T47D (cell line): ENCODE results near the gene TSPAN6.
A peak's percentile ranks its signal among the peaks of the same experiment; 100 is the strongest.

Source experiments
- DNase-seq, 2 experiments: peaks; one replicate each; pipeline versions ENCODE4 v3.0.0 to v3.0.0-alpha.2; 2011 to 2012; ENCODE audit warnings: low read depth in 1 of 2, low spot score in 1 of 2
- JUND ChIP-seq: IDR thresholded peaks from 2 replicates; pipeline ENCODE4 v1.6.1; 2012; ENCODE audit warnings: low read depth
- in situ Hi-C: cut with HindIII; loops from 2 replicates; pipeline ENCODE4 v1.10.0; 2016; ENCODE audit warnings: low sequenced_read_pairs, low pct_unique_long_range_greater_than_20kb

The TSPAN6 gene

DNA sequence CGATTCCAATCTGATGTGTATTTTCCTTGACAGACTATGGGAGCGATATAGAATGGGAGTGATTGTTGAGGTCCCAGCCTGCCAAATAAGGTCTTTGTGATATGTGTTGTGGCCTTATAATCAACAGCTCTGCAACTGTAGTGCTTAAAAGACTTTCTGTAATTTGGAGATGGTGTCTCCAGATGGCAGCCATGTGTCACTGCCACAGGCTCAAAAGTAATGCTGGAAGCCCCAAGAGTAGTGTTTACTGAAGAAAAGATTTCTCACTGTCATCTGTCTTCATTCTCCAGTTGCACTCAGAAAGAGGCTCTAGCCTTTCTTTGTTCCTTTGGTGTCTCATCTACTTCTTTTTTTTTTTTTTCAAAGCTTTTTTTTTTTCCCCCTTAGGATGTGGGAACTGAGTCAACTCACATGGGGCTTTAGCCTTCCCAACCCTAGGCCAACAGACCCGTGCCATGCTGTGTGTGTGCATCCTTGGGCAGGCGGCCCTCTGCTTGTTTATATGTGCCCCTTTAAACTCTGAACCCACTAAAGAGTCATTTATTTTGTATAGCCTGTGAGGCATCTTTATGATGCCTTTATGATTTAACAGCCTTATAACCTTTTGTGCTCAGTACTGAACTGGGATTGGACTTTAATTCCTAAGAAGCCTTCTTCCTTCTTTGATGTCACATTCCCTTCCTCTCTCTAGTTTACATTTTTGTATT lies 23.0 kb upstream of the TSPAN6 start:
- in situ Hi-C loops, result no loop called here
- peak in 1 of 2 experiments; percentile 19 for DNase-seq
- no peak for TF ChIP-seq JUND

DNA sequence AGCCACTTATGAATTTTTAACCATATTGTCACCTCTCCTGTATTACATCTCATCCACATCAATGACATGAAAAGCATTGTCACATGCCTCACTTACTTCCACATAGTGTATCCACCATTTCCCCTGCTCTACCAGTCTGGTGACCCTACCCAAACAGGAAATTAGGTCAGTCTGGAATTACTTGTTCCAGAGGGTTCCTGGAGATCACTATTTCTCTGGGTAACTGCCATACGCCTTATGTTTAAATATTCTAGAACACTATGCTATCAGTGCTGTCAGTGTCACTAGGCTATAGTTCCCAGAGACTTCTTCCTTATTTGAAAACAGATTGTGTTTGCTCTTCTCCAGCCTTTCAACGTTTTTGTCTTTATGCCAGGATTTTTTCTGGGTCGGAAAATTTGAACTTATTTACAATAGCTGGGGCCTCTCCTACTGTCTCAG lies 22.4 kb upstream of the TSPAN6 start:
- TF ChIP-seq JUND, result no peak
- DNase-seq, result peak in 1 of 2 experiments; percentile 63
- in situ Hi-C loops, result no loop called here

DNA sequence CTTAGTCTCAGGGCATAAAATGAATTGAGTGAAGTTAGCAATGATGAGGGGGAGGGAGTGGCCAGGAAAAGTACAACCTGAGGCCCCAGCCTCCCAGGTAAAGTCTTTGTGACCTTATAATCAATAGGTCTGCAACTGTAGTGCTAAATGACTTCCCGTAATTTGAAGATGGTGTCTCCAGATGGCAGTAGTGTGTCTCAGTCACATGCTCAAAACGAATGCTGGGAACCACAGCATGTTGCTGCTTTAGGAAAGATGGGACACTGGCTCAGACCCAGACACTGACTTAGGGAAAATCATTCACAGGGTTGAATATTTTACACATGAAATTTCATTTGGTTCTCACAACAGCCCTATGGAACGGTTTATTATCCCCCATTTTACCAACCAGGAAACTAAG lies 17.7 kb upstream of the TSPAN6 start:
- in situ Hi-C loops, result no loop called here
- peak in 1 of 2 experiments; percentile 42 for DNase-seq
- no peak for TF ChIP-seq JUND

DNA sequence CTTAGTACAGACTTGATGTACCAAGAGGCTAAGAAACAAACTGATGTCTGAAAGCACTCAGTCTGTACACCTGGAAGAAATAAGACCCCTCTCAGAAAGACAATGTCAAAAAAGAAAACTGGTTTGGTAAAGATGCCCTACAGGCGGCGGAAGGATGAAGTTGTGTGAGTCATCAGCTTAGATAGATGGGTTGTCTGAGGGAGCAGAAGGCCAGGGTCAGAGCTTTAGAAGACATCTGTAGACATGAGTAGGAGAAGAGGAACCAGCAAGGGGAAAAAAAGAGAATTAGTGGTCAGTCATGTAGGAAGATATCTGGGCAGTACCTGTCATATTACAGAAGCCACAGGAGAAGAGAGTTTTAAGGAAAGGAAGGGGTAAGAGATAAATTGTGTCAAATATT lies 15.7 kb upstream of the TSPAN6 start:
- in situ Hi-C loops, result no loop called here
- no peak for DNase-seq
- no peak for TF ChIP-seq JUND

DNA sequence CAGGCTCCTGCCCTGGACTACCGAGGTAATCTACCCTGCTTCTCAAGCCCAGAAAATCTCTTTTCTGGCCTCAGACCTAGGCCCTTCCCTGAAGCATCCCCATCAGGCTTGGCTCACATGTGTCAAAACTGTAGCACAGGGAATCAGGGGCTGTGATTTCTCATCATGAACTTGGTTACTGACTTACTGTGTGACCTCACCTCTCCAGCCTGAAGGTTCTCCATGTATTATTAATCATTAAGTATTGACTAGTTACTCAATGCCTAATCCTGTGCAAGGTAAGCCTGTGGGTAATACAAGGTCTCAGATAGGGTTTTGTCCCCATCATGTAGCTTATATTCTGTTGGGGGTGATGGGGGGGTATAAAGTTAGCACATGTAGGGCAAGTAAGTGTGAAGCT lies 14.2 kb upstream of the TSPAN6 start:
- TF ChIP-seq JUND, result no peak
- in situ Hi-C loops, result no loop called here
- DNase-seq, result no peak

DNA sequence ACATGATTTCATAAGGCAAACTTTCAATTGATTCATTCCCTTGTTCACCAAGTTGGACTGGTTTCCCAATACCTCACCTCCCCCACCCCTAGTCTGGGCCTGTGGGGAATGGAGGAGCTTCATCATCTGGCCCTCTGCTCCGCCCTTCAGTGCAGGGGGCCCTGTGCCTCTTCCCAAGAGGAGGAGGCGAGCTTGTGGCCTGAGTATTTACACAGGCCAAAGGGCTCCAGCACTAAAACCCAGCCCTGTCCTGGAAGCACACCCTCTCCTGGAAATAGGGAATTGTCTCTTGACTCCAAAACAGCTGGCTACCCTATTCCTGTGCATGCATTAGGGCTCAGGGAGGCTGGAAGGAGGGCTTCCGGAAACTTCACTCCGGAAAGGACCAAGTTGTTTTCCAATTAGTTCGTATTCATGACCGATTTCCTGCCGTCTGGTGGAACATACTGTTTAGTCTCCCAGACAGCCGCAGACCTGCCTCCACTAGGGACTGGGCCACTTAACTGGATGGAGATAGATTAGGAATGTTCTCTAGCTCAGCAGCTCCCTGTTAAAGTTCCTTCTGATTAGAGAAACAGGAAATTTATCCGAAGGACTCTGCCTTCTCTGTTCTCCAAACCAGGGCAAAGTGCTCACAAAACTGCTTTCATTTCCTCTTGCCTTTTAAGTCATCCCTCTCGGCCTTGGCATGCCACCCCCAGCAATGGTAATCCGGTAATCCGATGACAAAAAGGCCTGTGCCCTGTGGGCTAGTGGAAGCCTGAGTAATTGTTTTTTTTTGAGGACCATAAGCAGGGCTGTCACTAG lies 13.1 kb upstream of the TSPAN6 start:
- TF ChIP-seq JUND, result no peak
- in situ Hi-C loops, result no loop called here
- peak in 1 of 2 experiments; percentile 79 for DNase-seq

DNA sequence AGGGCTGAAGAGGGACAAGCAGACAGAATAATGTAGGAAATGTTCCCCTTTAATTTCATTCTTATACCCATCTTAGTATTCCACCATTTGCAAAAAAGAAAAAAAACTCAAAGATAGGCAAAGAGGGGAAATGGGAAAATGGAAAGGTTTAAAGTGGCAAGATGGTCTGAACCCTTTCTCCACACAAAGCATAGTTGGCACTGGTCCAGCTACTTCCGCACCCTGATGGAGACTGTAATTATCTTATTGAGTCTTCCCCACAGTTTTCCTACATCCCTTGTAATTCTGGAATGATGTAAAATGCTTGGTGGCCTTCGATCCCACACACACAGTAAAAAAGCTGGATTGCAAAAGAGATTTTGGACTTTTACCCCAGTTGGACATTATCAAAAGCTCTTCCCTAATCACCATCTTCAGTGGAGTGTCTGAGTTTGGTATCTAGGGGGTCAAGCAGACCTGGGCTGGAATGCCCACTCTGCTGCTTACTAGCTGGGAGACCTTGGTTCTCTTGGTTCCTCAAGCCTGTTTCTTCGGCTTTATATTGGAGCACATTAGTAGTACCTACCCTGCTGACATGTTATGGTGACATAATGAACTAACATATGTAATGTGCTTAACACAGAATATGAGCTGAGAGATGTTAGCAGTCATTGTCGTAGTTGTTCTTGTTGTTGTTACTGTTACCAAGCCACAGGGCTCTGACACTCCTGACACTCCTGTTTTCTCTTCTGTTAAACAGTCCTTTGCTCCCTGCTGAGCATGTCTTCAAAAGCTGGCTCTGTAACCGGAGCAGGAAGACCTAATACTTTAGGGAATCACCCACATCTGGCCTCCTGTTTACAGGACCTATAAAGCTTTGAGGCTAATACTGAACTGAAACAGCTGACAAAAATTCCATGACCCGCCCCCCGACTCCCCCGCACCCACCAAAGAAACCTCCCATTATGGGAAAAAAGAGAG lies 12.1 kb upstream of the TSPAN6 start:
- in situ Hi-C loops, result no loop called here
- TF ChIP-seq JUND, result no peak

DNA sequence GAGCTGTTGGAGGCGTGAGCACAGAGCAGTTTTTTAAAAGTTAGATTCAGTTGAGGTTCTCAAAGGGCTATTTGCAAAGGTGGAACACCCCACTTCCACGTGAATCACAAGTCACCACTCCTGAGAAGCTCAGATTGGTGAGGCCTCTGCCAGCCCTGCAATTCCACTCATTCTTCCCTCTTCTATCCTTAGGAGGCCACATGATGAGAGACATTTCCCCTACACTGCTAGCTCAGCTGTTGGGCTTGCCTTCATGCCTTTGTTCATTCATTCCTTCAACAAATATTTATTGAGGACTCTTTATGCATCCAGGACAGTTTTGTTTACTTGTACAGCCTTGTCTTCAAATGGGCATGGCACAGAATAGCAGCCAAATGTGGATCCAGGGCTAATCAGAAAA lies 11.1 kb upstream of the TSPAN6 start:
- in situ Hi-C loops, result no loop called here
- no peak for TF ChIP-seq JUND
- DNase-seq, result no peak

More for the DNA sequence above, 12.1 kb upstream of the TSPAN6 start:
- peak in 1 of 2 experiments; percentile 17 for DNase-seq

DNA sequence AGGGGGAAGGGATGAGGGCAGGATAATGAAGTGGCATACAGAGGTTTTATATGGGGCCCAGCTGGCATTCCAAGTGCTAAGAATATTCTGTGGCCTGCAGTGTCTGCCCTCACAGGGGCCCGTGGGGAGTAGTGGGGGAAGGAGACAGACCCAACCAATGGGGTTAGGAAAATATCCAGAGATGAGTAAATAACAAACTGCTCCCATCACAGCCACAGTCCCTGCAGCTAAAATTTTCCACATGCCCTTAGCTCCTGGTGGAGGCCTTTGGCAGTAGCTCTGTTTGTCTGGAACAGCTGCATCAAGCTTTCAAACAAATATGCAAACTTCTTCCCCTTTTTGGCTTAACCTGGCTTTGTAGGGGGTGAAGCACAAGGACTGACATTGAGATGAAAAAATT lies 10.5 kb upstream of the TSPAN6 start:
- in situ Hi-C loops, result no loop called here
- TF ChIP-seq JUND, result no peak
- no peak for DNase-seq

DNA sequence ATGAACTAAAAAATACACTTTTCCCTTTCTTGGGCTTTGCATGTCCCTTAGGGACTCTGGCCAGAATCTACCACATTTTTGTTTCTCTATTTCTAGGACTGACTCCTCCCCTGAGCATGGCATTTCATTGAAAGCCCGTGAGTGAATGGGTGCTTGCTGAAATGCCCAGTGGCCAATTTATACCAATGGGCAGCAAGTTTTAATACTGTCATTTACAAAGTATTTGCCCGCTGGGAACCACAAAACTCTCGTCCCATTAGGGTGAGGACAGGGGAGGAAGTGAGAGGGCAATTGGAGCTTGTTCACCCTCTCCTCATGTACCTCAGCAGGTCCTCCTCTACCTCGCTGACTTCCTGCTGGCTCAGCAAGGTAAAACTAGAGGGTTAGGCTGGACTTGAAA lies 8.5 kb upstream of the TSPAN6 start:
- in situ Hi-C loops, result no loop called here
- no peak for DNase-seq
- TF ChIP-seq JUND, result no peak

DNA sequence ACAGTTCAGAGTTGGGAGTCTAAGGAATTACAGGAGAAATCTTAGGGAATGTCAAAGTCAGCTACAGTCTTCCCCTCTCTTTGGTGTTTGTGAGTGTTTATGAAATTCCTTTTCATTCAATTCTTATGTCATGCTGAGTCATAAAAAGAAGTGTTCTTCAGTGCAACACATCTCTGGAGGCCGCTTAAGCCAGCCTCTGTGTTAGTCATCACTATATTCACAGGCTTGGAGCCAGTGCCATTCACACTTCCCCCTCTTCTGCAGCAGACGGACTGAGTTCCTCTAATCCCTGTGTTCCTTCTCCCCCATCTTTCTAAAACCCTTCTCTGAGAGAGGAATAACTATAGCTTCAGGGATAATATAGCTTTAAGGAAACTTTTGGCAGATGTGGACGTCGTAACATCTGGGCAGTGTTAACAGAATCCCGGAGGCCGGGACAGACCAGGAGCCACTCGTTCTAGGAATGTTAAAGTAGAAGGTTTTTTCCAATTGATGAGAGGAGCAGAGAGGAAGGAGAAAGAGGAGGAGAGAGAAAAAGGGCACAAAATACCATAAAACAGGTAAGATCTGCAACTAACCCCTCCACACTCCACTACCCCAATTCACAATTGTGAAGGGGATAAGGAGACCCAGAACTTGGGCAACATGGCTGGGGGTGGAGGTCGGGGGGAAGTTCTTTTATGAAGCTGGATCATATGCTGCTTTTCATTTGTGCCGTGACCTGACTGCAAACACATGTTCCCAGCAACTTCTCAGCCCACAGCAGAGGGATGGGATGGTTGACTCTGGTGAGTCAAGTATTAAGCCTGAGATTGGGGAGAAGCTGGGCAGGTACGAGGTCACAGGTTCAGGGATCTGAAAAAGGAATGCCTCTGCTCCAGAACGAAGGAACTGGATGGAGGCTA lies 7.6 kb upstream of the TSPAN6 start, which contains the start of gene SRPX2:
SRPX2 (plus strand) TSS at position 244 of the 905 bp plus-strand sequence. CDS start 2,124 bp downstream, outside the sequence.
- DNase-seq, result no peak
- TF ChIP-seq JUND, result no peak
- in situ Hi-C loops, result no loop called here
